HFF-Myc (cell line): Measurements from ENCODE around the gene PRCC.

Experiments used
- DNase-seq: peaks from one replicate; pipeline ENCODE4 v3.0.0-alpha.2; 2011; ENCODE audit warnings: low read depth; ENCODE audit errors: extremely low read depth
- H3K4me3 ChIP-seq: replicated peaks from 2 replicates; pipeline ENCODE4 v1.5.1; 2011; ENCODE audit warnings: low read depth, mild to moderate bottlenecking, control low read depth, low read length
- CTCF ChIP-seq: IDR thresholded peaks from 2 replicates; pipeline ENCODE4 v1.5.1; 2012; ENCODE audit warnings: mild to moderate bottlenecking, low read depth, low read length, control low read depth; ENCODE audit errors: missing control alignments

The PRCC gene

GRCh38 chr1:156749419-156750118 lies 17.8 kb upstream of the PRCC start:
- DNase-seq: no peak
- no peak for TF ChIP-seq CTCF
- peak overlapping the region; percentile 94 for H3K4me3 ChIP-seq

- no peak for TF ChIP-seq CTCF
- no peak for DNase-seq
- H3K4me3 ChIP-seq: peak overlapping the region; percentile 94
Measured at GRCh38 chr1:156750191-156750672, 17.1 kb upstream of the PRCC start.

GRCh38 chr1:156750711-156751450 lies 16.5 kb upstream of the PRCC start:
- peak overlapping the region; percentile 94 for H3K4me3 ChIP-seq
- no peak for TF ChIP-seq CTCF
- no peak for DNase-seq

- no peak for DNase-seq
- no peak for TF ChIP-seq CTCF
- peak within 1 kb of the TSS; percentile 94 for H3K4me3 ChIP-seq
Measured at GRCh38 chr1:156751451-156751756, 15.9 kb upstream of the PRCC start, which contains the start of gene HDGF. Gene HDGF (minus strand): TSS chr1:156751675. CDS start chr1:156751429, 246 bp downstream.

GRCh38 chr1:156751757-156752481 lies 15.4 kb upstream of the PRCC start:
- peak; percentile 85 for DNase-seq
- peak overlapping the region; percentile 94 for H3K4me3 ChIP-seq
- no peak for TF ChIP-seq CTCF

- no peak for TF ChIP-seq CTCF
- peak overlapping the region; percentile 94 for H3K4me3 ChIP-seq
- no peak for DNase-seq
Measured at GRCh38 chr1:156752843-156753482, 14.4 kb upstream of the PRCC start.
